OCI-LY7 (cell line): ENCODE data around the gene TMEM114. TPM values are rescaled to one million over a fixed set of nuclear protein-coding genes. Genes with fewer than 3 reads are reported as not detected.

ENCODE experiments used
- BruUV-seq: library from RNA; stranded (reverse); fragments of 400-500 nt; replicated peaks from 2 replicates; lab custom pipeline; 2021; lab: Mats Ljungman, UMichigan
- CTCF ChIA-PET: fragments of 300-600 bp; sonication (Branson Sonifier 250); formaldehyde crosslinking; loops from one replicate; lab custom pipeline; 2022; ENCODE audit warnings: antibody characterized with exemption; ENCODE audit not compliant: unreplicated experiment; lab: Charles Lee
- POLR2A ChIA-PET: fragments of 300-600 bp; sonication (Branson Sonifier 250); formaldehyde crosslinking; loops from one replicate; lab custom pipeline; 2022; ENCODE audit warnings: antibody characterized with exemption; lab: Charles Lee
- DNase-seq: peaks from one replicate; pipeline ENCODE4 v3.0.0-alpha.2; 2015; ENCODE audit warnings: low spot score
- H2AFZ ChIP-seq: fragments of 200-600 bp; sonication (generic), shearing (Covaris generic); 2 replicates; pipeline ENCODE4 v1.6.1; 2014; ENCODE audit warnings: mild to moderate bottlenecking, antibody characterized with exemption, low read length, moderate library complexity
- H3K27ac ChIP-seq: fragments of 200-600 bp; sonication (generic); 2 replicates; pipeline ENCODE4 v1.5.1; 2014; ENCODE audit warnings: mixed run types, low read depth, mild to moderate bottlenecking, moderate library complexity, low read length, inconsistent platforms; ENCODE audit not compliant: poor library complexity, severe bottlenecking
- H3K36me3 ChIP-seq: fragments of 200-600 bp; sonication (generic); 2 replicates; pipeline ENCODE4 v1.6.1; 2014; ENCODE audit warnings: mild to moderate bottlenecking, antibody characterized with exemption, low read length, moderate library complexity, mixed read lengths; ENCODE audit not compliant: insufficient read depth
- H3K4me1 ChIP-seq: fragments of 200-600 bp; sonication (generic); 2 replicates; pipeline ENCODE4 v1.5.1; 2014; ENCODE audit warnings: mild to moderate bottlenecking, low read length; ENCODE audit not compliant: insufficient read depth, poor library complexity, severe bottlenecking
- H3K4me2 ChIP-seq: fragments of 200-600 bp; sonication (generic); 2 replicates; pipeline ENCODE4 v1.6.1; 2014; ENCODE audit warnings: mild to moderate bottlenecking, low read length
- H3K4me3 ChIP-seq: fragments of 200-600 bp; sonication (generic); 2 replicates; pipeline ENCODE4 v1.5.1; 2014; ENCODE audit warnings: mild to moderate bottlenecking, low read depth, low read length; ENCODE audit not compliant: poor library complexity, severe bottlenecking
- H3K79me2 ChIP-seq: fragments of 200-600 bp; sonication (generic); 2 replicates; pipeline ENCODE4 v1.6.1; 2016; ENCODE audit warnings: low read depth, mild to moderate bottlenecking, low read length, moderate library complexity, mixed read lengths; ENCODE audit not compliant: insufficient read depth
- H3K9me2 ChIP-seq: fragments of 200-600 bp; sonication (generic); 2 replicates; pipeline ENCODE4 v1.6.1; 2016; ENCODE audit warnings: mild to moderate bottlenecking, low read length, mixed read lengths; ENCODE audit not compliant: insufficient read depth
- H3K9me3 ChIP-seq: fragments of 200-600 bp; sonication (generic); 2 replicates; pipeline ENCODE4 v1.6.1; 2014; ENCODE audit warnings: mild to moderate bottlenecking, mixed run types, low read length, mixed read lengths
- H4K20me1 ChIP-seq: fragments of 200-600 bp; sonication (generic); 2 replicates; pipeline ENCODE4 v1.6.1; 2014; ENCODE audit warnings: mild to moderate bottlenecking, antibody characterized with exemption, low read length, moderate library complexity, mixed read lengths; ENCODE audit not compliant: insufficient read depth
- CTCF ChIP-seq: fragments of 200-600 bp; sonication (generic); conservative IDR thresholded peaks from 2 replicates; pipeline ENCODE4 v1.5.1; 2014; ENCODE audit warnings: mild to moderate bottlenecking, antibody characterized with exemption, low read length, moderate library complexity, mixed read lengths
- EZH2phosphoT487 ChIP-seq: fragments of 200-600 bp; sonication (generic); IDR thresholded peaks from 2 replicates; pipeline ENCODE4 v1.6.1; 2018; ENCODE audit warnings: low read depth, borderline replicate concordance, mild to moderate bottlenecking, mixed run types, antibody characterized with exemption, low read length, moderate library complexity, mixed read lengths
- intact Hi-C: fragments of 100-400 bp; cut with micrococcal nuclease; formaldehyde crosslinking; loops from one replicate; pipeline ENCODE4 v1.10.0; 2022; ENCODE audit not compliant: unreplicated experiment
- total RNA-seq, 2 experiments: library from RNA; depleted of rRNA in 1 of 2; stranded (reverse); fragments of >200 nt in 1 of 2; shearing (Covaris generic) in 1 of 2; gene quantifications; 2 replicates each; pipeline ENCODE4 v1.2.3, GENCODE V29; 2014 to 2022

The TMEM114 gene
- total RNA-seq, 2 experiments from 2014 or later = not detected

GRCh38 chr16:8549843-8550412, 40.4 kb downstream of the TMEM114 start:
- POLR2A ChIA-PET = no interaction called here
- TF ChIP-seq CTCF (no peak), EZH2phosphoT487 (no peak)
- no peaks in the 10 kb centered on the region for H3K4me1 ChIP-seq
- H2AFZ ChIP-seq = no peak overlapping the region
- H3K4me2 ChIP-seq = no peak overlapping the region
- no peaks in the 10 kb centered on the region for H3K36me3 ChIP-seq
- CTCF ChIA-PET = no interaction called here
- no peaks in the 10 kb centered on the region for H3K79me2 ChIP-seq
- no peak overlapping the region for H3K27ac ChIP-seq
- no TSS peak for BruUV-seq
- no peak for DNase-seq
- no peaks in the 10 kb centered on the region for H3K9me3 ChIP-seq
- intact Hi-C loops = no loop called here
- no peaks in the 10 kb centered on the region for H3K9me2 ChIP-seq
- no peak overlapping the region for H3K4me3 ChIP-seq
- no peaks in the 10 kb centered on the region for H4K20me1 ChIP-seq

- Histone ChIP-seq H3K9me2 (no peaks in the 10 kb centered on the region), H2AFZ (no peak overlapping the region), H3K4me2 (no peak overlapping the region), H3K27ac (no peak overlapping the region), H3K36me3 (no peaks in the 10 kb centered on the region), H3K4me3 (no peak overlapping the region), H3K79me2 (no peaks in the 10 kb centered on the region), H3K9me3 (no peaks in the 10 kb centered on the region), H3K4me1 (no peaks in the 10 kb centered on the region), H4K20me1 (no peaks in the 10 kb centered on the region)
- no peak for DNase-seq
- TF ChIP-seq CTCF (no peak), EZH2phosphoT487 (no peak)
- BruUV-seq = no TSS peak
- ChIA-PET CTCF (no interaction called here), POLR2A (no interaction called here)
- intact Hi-C loops = no loop called here
Measured at GRCh38 chr16:8548166-8548565, 42.1 kb downstream of the TMEM114 start.

GRCh38 chr16:8547762-8548161, 42.5 kb downstream of the TMEM114 start:
- DNase-seq = no peak
- Histone ChIP-seq H3K36me3 (no peaks in the 10 kb centered on the region), H4K20me1 (no peaks in the 10 kb centered on the region), H3K4me1 (no peaks in the 10 kb centered on the region), H3K79me2 (no peaks in the 10 kb centered on the region), H3K4me2 (no peak overlapping the region), H3K9me2 (no peaks in the 10 kb centered on the region), H3K27ac (no peak overlapping the region), H3K4me3 (no peak overlapping the region), H2AFZ (no peak overlapping the region), H3K9me3 (no peaks in the 10 kb centered on the region)
- BruUV-seq = no TSS peak
- intact Hi-C loops = no loop called here
- POLR2A ChIA-PET = interaction anchor here (0.7 kb wide), 1 partner anchor 1838 kb away, joined by 4 read pairs; no protein-coding TSS in a partner anchor
- CTCF ChIA-PET = no interaction called here
- TF ChIP-seq EZH2phosphoT487 (no peak), CTCF (no peak)
